ENCODE data around the gene CHRNE.
"Not testable (repeated sequence)": the region's sequence is repeated elsewhere in the genome, so short reads cannot be mapped to it uniquely, and the experiment has no call there.

Gene CHRNE

GRCh38 chr17:4908301-4908700 lies 5.4 kb upstream of the CHRNE start:
- H3K4me2 ChIP-seq (ENCODE audit: insufficient read depth, low read length, poor library complexity, severe bottlenecking), result no peak overlapping the region
- H3K79me1 ChIP-seq (ENCODE audit: low read depth, low read length), result no peaks in the 10 kb centered on the region
- H4K91ac ChIP-seq (ENCODE audit: low read depth, low read length, poor library complexity), result no peak overlapping the region
- no peak overlapping the region for H2AK5ac ChIP-seq (ENCODE audit: low read depth, low read length)
- no peak overlapping the region for H4K8ac ChIP-seq (ENCODE audit: low read depth, low read length)
- H2BK15ac ChIP-seq (ENCODE audit: low read length), result no peak overlapping the region
- no peak overlapping the region for H2BK12ac ChIP-seq (ENCODE audit: low read length)
- no peak overlapping the region for H2BK5ac ChIP-seq (ENCODE audit: low read length)
- H2AFZ ChIP-seq (ENCODE audit: low read length), result peak overlapping the region; percentile 95
- H3K27ac ChIP-seq (replicated peaks; ENCODE audit: low read length), result no peak overlapping the region
- peak overlapping the region; percentile 79 for H3K9ac ChIP-seq (ENCODE audit: low read depth, low read length, poor library complexity)
- H2BK120ac ChIP-seq (ENCODE audit: low read depth, low read length), result no peak overlapping the region
- no peak for DNase-seq (ENCODE audit: low spot score)
- peaks cover 8 to 9% of the 10 kb centered on the region in 2 donors for H3K4me1 ChIP-seq (ENCODE audit: control insufficient read depth in 2 of 2, insufficient read depth in 1 of 2, low read depth in 1 of 2, low read length in 2 of 2)
- H3K14ac ChIP-seq (ENCODE audit: low read length), result peak overlapping the region; percentile 57
- peak overlapping the region; percentile 72 for H3K18ac ChIP-seq (ENCODE audit: low read length)
- H3K9me3 ChIP-seq (replicated peaks in 1 of 2; ENCODE audit: control insufficient read depth in 2 of 2, insufficient read depth in 1 of 2, low read depth in 1 of 2, low read length in 2 of 2), result no peaks in the 10 kb centered on the region
- peaks cover 0 to 2% (median 0%) of the 10 kb centered on the region in 3 experiments for H3K27me3 ChIP-seq (ENCODE audit: control insufficient read depth in 3 of 3, insufficient read depth in 3 of 3, low read depth in 1 of 3, low read length in 3 of 3)
- H3K23ac ChIP-seq (ENCODE audit: low read depth, low read length, poor library complexity), result no peak overlapping the region
- no peak overlapping the region for H3K4ac ChIP-seq (ENCODE audit: low read length)
- no CpG with 5 or more reads among the region's 10 CpGs for WGBS, 2 donors (ENCODE audit: extremely low coverage in 2 of 2, insufficient read length in 2 of 2, insufficient replicate concordance in 1 of 2)
- H3K36me3 ChIP-seq (replicated peaks in 1 of 2; ENCODE audit: control insufficient read depth in 2 of 2, insufficient read depth in 2 of 2, low read length in 2 of 2), result no peaks in the 10 kb centered on the region
- peak overlapping the region in 1 of 2 donors; percentile 20 for H3K4me3 ChIP-seq (ENCODE audit: low read length in 2 of 2)

GRCh38 chr17:4906642-4907041 lies 3.7 kb upstream of the CHRNE start:
- not testable (repeated sequence) for H3K4ac ChIP-seq (ENCODE audit: low read length)

DNA sequence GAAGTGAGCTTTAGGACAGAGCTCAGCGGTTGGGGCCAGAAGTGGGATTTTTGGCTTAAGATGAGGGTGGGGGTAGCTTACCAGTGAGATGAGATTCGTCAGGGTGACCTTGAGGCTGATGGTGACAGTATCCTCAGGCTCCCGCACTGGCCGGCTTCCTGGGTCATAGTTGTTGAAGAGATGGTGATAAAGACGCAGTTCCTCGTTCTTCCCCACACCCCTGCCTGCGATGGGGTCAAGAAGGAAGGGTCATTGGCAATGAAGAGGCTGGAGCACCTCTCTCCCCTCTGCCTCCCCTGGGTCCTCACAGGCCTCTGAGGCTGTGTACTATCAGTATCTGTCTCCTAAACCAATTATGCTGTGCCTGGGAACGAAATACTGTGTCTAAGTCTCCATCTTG lies 358 bp downstream of the CHRNE start:
- no peaks in the 10 kb centered on the region for H3K9me3 ChIP-seq (replicated peaks in 1 of 2; ENCODE audit: control insufficient read depth in 2 of 2, insufficient read depth in 1 of 2, low read depth in 1 of 2, low read length in 2 of 2)
- no CpG with 5 or more reads among the region's 8 CpGs for WGBS, 2 donors (ENCODE audit: extremely low coverage in 2 of 2, insufficient read length in 2 of 2, insufficient replicate concordance in 1 of 2)
- H3K27me3 ChIP-seq (ENCODE audit: control insufficient read depth in 3 of 3, insufficient read depth in 3 of 3, low read depth in 1 of 3, low read length in 3 of 3), result peaks cover 0 to 4% (median 0%) of the 10 kb centered on the region in 3 experiments
- H3K79me1 ChIP-seq (ENCODE audit: low read depth, low read length), result peaks cover 2% of the 10 kb centered on the region
- H2AK5ac ChIP-seq (ENCODE audit: low read depth, low read length), result no peak overlapping the region
- no peak overlapping the region for H2BK12ac ChIP-seq (ENCODE audit: low read length)
- no peak overlapping the region for H3K9ac ChIP-seq (ENCODE audit: low read depth, low read length, poor library complexity)
- H2BK5ac ChIP-seq (ENCODE audit: low read length), result no peak overlapping the region
- H4K8ac ChIP-seq (ENCODE audit: low read depth, low read length), result no peak overlapping the region
- peaks cover 0 to 1% of the 10 kb centered on the region in 2 donors for H3K4me1 ChIP-seq (ENCODE audit: control insufficient read depth in 2 of 2, insufficient read depth in 1 of 2, low read depth in 1 of 2, low read length in 2 of 2)
- no peak overlapping the region for H2BK120ac ChIP-seq (ENCODE audit: low read depth, low read length)
- no peak overlapping the region for H2BK15ac ChIP-seq (ENCODE audit: low read length)
- no peak overlapping the region for H3K14ac ChIP-seq (ENCODE audit: low read length)
- no peak overlapping the region for H3K4ac ChIP-seq (ENCODE audit: low read length)
- no peak overlapping the region for H3K4me3 ChIP-seq (ENCODE audit: low read length in 2 of 2)
- H3K18ac ChIP-seq (ENCODE audit: low read length), result no peak overlapping the region
- peaks cover 4 to 20% of the 10 kb centered on the region in 2 donors for H3K36me3 ChIP-seq (replicated peaks in 1 of 2; ENCODE audit: control insufficient read depth in 2 of 2, insufficient read depth in 2 of 2, low read length in 2 of 2)
- DNase-seq (ENCODE audit: low spot score), result no peak
- H2AFZ ChIP-seq (ENCODE audit: low read length), result no peak overlapping the region
- H3K27ac ChIP-seq (replicated peaks; ENCODE audit: low read length), result no peak overlapping the region
- H4K91ac ChIP-seq (ENCODE audit: low read depth, low read length, poor library complexity), result no peak overlapping the region
- no peak overlapping the region for H3K23ac ChIP-seq (ENCODE audit: low read depth, low read length, poor library complexity)
- H3K4me2 ChIP-seq (ENCODE audit: insufficient read depth, low read length, poor library complexity, severe bottlenecking), result no peak overlapping the region

More at GRCh38 chr17:4906642-4907041, 3.7 kb upstream of the CHRNE start:
- H3K4me1 ChIP-seq (ENCODE audit: control insufficient read depth in 2 of 2, insufficient read depth in 1 of 2, low read depth in 1 of 2, low read length in 2 of 2); H4K8ac ChIP-seq (ENCODE audit: low read depth, low read length); H3K27ac ChIP-seq (replicated peaks; ENCODE audit: low read length); H3K4me3 ChIP-seq (ENCODE audit: low read length in 2 of 2); H2AFZ ChIP-seq (ENCODE audit: low read length); H2BK15ac ChIP-seq (ENCODE audit: low read length); H3K23ac ChIP-seq (ENCODE audit: low read depth, low read length, poor library complexity); H3K36me3 ChIP-seq (replicated peaks in 1 of 2; ENCODE audit: control insufficient read depth in 2 of 2, insufficient read depth in 2 of 2, low read length in 2 of 2); H2AK5ac ChIP-seq (ENCODE audit: low read depth, low read length); H3K79me1 ChIP-seq (ENCODE audit: low read depth, low read length); H2BK12ac ChIP-seq (ENCODE audit: low read length); H2BK120ac ChIP-seq (ENCODE audit: low read depth, low read length); DNase-seq (ENCODE audit: low spot score); H3K9me3 ChIP-seq (replicated peaks in 1 of 2; ENCODE audit: control insufficient read depth in 2 of 2, insufficient read depth in 1 of 2, low read depth in 1 of 2, low read length in 2 of 2); H3K18ac ChIP-seq (ENCODE audit: low read length); H3K14ac ChIP-seq (ENCODE audit: low read length); H3K4me2 ChIP-seq (ENCODE audit: insufficient read depth, low read length, poor library complexity, severe bottlenecking); H4K91ac ChIP-seq (ENCODE audit: low read depth, low read length, poor library complexity); H2BK5ac ChIP-seq (ENCODE audit: low read length); H3K27me3 ChIP-seq (ENCODE audit: control insufficient read depth in 3 of 3, insufficient read depth in 3 of 3, low read depth in 1 of 3, low read length in 3 of 3); H3K9ac ChIP-seq (ENCODE audit: low read depth, low read length, poor library complexity): not testable (repeated sequence)

DNA sequence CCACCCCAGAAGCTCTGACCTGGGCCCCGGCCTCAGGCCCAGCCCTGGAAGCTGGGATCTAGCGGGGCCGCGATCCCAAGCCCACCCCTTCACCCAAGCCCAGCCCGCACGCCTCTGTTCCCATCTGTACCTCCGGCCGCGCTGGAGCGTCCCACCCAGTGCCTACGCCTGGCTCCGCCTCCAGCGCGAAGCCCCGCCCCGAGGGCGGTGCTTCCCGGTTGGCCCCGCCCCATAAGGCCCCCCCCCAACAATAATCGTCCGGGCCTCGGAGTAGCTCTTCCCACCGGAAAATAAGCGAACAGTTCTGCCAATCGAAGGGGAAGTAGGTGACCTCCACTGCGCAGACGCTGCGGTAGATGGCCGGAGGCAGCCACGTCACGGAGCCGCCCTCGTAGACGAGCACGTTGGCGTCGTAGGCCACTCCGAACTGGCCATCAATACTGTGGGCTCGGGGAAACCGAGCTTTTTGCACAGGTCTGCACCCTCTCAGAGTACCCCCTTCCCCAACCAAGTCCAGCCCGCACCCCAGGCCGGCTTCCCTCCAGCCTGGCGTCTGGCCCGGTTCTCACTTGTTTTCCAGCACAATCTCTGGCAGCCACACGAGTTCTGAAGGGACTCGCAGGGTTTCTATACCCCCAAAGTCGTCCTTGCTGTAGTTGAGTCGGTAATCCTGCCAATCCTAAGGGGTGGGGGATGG lies 1.1 kb downstream of the CHRNE start:
- Histone ChIP-seq H3K9ac (ENCODE audit: low read depth, low read length, poor library complexity) (no peak overlapping the region), H2BK12ac (ENCODE audit: low read length) (no peak overlapping the region), H3K18ac (ENCODE audit: low read length) (no peak overlapping the region), H2BK5ac (ENCODE audit: low read length) (no peak overlapping the region), H3K4me1 (ENCODE audit: control insufficient read depth in 2 of 2, insufficient read depth in 1 of 2, low read depth in 1 of 2, low read length in 2 of 2) (peaks cover 0 to 1% of the 10 kb centered on the region in 2 donors), H2BK15ac (ENCODE audit: low read length) (no peak overlapping the region), H3K23ac (ENCODE audit: low read depth, low read length, poor library complexity) (no peak overlapping the region), H3K4me3 (ENCODE audit: low read length in 2 of 2) (no peak overlapping the region), H3K4me2 (ENCODE audit: insufficient read depth, low read length, poor library complexity, severe bottlenecking) (no peak overlapping the region), H4K91ac (ENCODE audit: low read depth, low read length, poor library complexity) (no peak overlapping the region), H3K27me3 (ENCODE audit: control insufficient read depth in 3 of 3, insufficient read depth in 3 of 3, low read depth in 1 of 3, low read length in 3 of 3) (peaks cover 0 to 4% (median 0%) of the 10 kb centered on the region in 3 experiments), H3K27ac (replicated peaks; ENCODE audit: low read length) (no peak overlapping the region), H3K14ac (ENCODE audit: low read length) (no peak overlapping the region), H3K79me1 (ENCODE audit: low read depth, low read length) (peaks cover 2% of the 10 kb centered on the region), H2AK5ac (ENCODE audit: low read depth, low read length) (no peak overlapping the region), H2BK120ac (ENCODE audit: low read depth, low read length) (no peak overlapping the region), H2AFZ (ENCODE audit: low read length) (no peak overlapping the region), H4K8ac (ENCODE audit: low read depth, low read length) (no peak overlapping the region), H3K36me3 (replicated peaks in 1 of 2; ENCODE audit: control insufficient read depth in 2 of 2, insufficient read depth in 2 of 2, low read length in 2 of 2) (peaks cover 4 to 27% of the 10 kb centered on the region in 2 donors), H3K4ac (ENCODE audit: low read length) (no peak overlapping the region), H3K9me3 (replicated peaks in 1 of 2; ENCODE audit: control insufficient read depth in 2 of 2, insufficient read depth in 1 of 2, low read depth in 1 of 2, low read length in 2 of 2) (no peaks in the 10 kb centered on the region)
- no peak for DNase-seq (ENCODE audit: low spot score)
- WGBS, 2 donors (ENCODE audit: extremely low coverage in 2 of 2, insufficient read length in 2 of 2, insufficient replicate concordance in 1 of 2), result no CpG with 5 or more reads among the region's 48 CpGs

Data from neuronal stem cell (in vitro differentiated cells).